NB4 (cell line): ENCODE results near the gene CTNNA3.

ENCODE experiments used
- DNase-seq: peaks from one replicate; pipeline ENCODE4 v3.0.0; 2010; ENCODE audit warnings: low read depth
- H3K4me3 ChIP-seq: one replicate; pipeline ENCODE4 v1.5.1; 2011; ENCODE audit warnings: mild to moderate bottlenecking, low read depth, low read length, moderate library complexity
- CTCF ChIP-seq: IDR thresholded peaks from one replicate; pipeline ENCODE4 v1.5.1; 2012; ENCODE audit warnings: low read depth, low read length
- MYC ChIP-seq: IDR thresholded peaks from 2 replicates; pipeline ENCODE4 v1.6.1; 2011; ENCODE audit warnings: low read depth, low read length
- POLR2A ChIP-seq: IDR thresholded peaks from 2 replicates; pipeline ENCODE4 v1.6.1; 2011; ENCODE audit warnings: mild to moderate bottlenecking; ENCODE audit not compliant: insufficient read length; ENCODE audit errors: extremely low read depth
- TF ChIP-seq, protein P1 (sequence below): IDR thresholded peaks from 2 replicates; pipeline ENCODE4 v1.6.1; 2011; ENCODE audit warnings: low read depth, low read length

CTNNA3 gene

DNA sequence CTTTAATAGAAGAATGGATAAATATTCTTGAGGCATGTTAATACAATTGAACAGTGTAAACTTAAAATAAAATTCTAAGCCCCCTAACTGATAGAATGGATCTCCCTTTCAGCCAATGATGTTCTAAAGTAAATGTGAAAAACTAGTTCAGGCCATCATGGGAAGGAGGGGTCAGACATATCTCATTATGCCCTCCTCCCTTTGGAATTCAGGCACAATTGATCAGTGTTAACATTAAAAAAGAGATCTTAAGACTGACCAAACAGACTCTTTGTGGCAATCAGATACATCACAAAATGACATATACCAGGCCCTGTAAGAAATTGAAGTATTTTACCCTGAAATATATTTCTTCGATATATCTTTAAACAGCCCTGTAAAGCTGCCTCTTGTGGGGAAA, 1453.1 kb downstream of the CTNNA3 start:
- DNase-seq = no peak
- no peak overlapping the region for H3K4me3 ChIP-seq
- TF ChIP-seq MYC (no peak), CTCF (no peak), POLR2A (no peak)
- TF ChIP-seq, protein P1, sequence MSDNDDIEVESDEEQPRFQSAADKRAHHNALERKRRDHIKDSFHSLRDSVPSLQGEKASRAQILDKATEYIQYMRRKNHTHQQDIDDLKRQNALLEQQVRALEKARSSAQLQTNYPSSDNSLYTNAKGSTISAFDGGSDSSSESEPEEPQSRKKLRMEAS = no peak

DNA sequence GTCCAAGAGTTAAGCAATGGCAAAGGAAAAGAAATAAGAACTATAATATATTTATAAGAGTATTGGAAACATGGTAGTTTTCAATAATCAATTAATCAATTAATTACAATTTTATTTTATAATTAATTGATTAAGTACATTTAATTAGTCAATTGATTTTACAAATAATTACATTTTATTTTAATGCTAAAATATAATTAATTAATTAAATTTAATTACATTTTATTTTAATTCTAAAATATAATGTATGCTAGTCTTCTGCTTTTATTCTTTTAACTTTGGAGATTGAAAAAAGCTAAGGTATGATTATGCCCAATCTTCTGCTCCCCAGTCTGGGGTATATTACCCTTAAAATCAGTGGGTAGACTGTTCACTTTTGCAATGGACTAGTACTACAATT, 1456.9 kb downstream of the CTNNA3 start:
- DNase-seq = no peak
- H3K4me3 ChIP-seq = no peak overlapping the region
- no peak for TF ChIP-seq MYC
- TF ChIP-seq, protein P1 = no peak
- TF ChIP-seq CTCF = no peak
- no peak for TF ChIP-seq POLR2A

- DNase-seq = no peak
- TF ChIP-seq MYC (no peak), POLR2A (no peak), CTCF (no peak)
- TF ChIP-seq, protein P1 = no peak
- H3K4me3 ChIP-seq = no peak overlapping the region
Measured at GRCh38 chr10:66238343-66238742, 1457.7 kb downstream of the CTNNA3 start.

DNA sequence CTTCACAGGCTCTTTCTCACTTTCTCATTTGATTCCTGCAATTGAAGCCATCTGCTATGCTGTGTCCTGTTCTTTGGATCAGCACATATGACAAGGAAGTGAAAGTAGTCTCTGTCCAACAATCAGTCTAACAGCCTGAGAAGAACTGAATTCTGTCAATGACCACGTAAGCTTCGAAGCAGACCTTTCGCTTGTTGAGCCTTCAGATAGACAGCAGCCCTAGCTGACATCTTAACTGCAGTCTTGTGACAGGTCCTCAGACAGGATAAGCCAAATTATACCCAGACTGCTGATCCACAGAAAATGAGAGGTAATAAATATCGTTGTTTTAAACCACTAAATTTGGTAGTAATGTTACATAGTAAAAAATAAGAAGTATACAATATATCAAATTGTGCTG, 1461.1 kb downstream of the CTNNA3 start:
- no peak for DNase-seq
- H3K4me3 ChIP-seq = no peak overlapping the region
- no peak for TF ChIP-seq CTCF
- no peak for TF ChIP-seq POLR2A
- TF ChIP-seq MYC = no peak
- TF ChIP-seq, protein P1 = no peak

DNA sequence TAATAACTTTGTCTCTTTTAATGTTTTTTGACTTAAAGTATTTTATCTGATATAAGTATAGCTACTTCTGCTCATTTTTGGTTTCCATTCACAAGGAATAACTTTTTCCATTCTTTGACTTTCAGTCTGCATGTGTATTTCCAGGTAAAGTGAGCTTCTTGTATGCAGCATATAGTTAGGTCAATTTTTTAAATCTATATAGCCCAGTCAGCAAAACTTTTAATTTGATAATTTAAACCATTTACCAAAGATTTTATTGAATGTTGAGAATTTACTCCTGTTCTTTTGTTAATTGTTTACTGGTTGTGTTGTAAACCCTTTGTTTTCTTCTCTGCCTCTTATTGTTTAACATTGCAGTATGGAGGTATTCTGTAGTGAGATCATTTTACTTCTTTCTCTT, 1467.1 kb downstream of the CTNNA3 start:
- H3K4me3 ChIP-seq = no peak overlapping the region
- DNase-seq = no peak

More for the DNA sequence above, 1467.1 kb downstream of the CTNNA3 start:
- no peak for TF ChIP-seq MYC
- no peak for TF ChIP-seq POLR2A
- TF ChIP-seq, protein P1 = no peak
- TF ChIP-seq CTCF = no peak
